ENCODE results near the gene GRK6. TPM values are rescaled to one million over a fixed set of nuclear protein-coding genes. Genes with fewer than 3 reads are reported as not detected.

Gene GRK6
- total and polyA plus RNA-seq, 9 of the 15 experiments (the other 6 are each of a cell fraction or from before 2014, with no cell fraction given): 0.63 to 122 (median 44.5) TPM

GRCh38 chr5:177425801-177426565 is 493 bp upstream of the GRK6 start (continued):
- TF ChIP-seq SMAD2 (IDR thresholded peaks at IDR 0.05; ENCODE audit: low read depth, low read length): no peak
- peak; percentile 45; the same call in 1 of the 2 replicates for TF ChIP-seq ZBTB1 (CRISPR knock-in tag; IDR thresholded peaks at IDR 0.05; ENCODE audit: borderline replicate concordance, low read depth)
- TF ChIP-seq PHB2 (IDR thresholded peaks at IDR 0.05; ENCODE audit: low read depth): no peak
- TF ChIP-seq PHF21A (IDR thresholded peaks at IDR 0.05; ENCODE audit: borderline replicate concordance, low read depth): peak; percentile 79
- TF ChIP-seq CEBPG (CRISPR knock-in tag; IDR thresholded peaks at IDR 0.05): no peak
- no peak for TF ChIP-seq CEBPG (tag; conservative IDR thresholded peaks at IDR 0.05 in 1 of 2, IDR thresholded peaks at IDR 0.05 in 1 of 2)
- no peak for TF ChIP-seq SMARCA5 (IDR thresholded peaks at IDR 0.05)
- no peak for TF ChIP-seq OTX1 (CRISPR knock-in tag; IDR thresholded peaks at IDR 0.05)
- TF ChIP-seq CTBP1 (IDR thresholded peaks at IDR 0.05; ENCODE audit: borderline replicate concordance): peak; percentile 69
- no peak for TF ChIP-seq MCM7 (IDR thresholded peaks at IDR 0.05)
- TF ChIP-seq, protein P1, sequence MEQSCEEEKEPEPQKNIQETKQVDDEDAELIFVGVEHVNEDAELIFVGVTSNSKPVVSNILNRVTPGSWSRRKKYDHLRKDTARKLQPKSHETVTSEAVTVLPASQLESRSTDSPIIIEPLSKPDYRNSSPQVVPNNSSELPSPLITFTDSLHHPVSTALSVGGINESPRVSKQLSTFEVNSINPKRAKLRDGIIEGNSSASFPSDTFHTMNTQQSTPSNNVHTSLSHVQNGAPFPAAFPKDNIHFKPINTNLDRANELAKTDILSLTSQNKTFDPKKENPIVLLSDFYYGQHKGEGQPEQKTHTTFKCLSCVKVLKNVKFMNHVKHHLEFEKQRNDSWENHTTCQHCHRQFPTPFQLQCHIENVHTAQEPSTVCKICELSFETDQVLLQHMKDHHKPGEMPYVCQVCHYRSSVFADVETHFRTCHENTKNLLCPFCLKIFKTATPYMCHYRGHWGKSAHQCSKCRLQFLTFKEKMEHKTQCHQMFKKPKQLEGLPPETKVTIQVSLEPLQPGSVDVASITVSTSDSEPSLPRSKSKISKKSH (CRISPR knock-in tag; IDR thresholded peaks at IDR 0.05): no peak
- TF ChIP-seq ZNF57 (CRISPR knock-in tag; IDR thresholded peaks at IDR 0.05): no peak
- peak; percentile 61 for TF ChIP-seq RB1 (IDR thresholded peaks at IDR 0.05; ENCODE audit: low read depth)
- no peak for TF ChIP-seq ZNF551 (CRISPR knock-in tag; IDR thresholded peaks at IDR 0.05)
- no peak for TF ChIP-seq ZNF311 (CRISPR knock-in tag; IDR thresholded peaks at IDR 0.05)
- TF ChIP-seq HNRNPK (IDR thresholded peaks at IDR 0.05; ENCODE audit: low read depth, low read length, poor library complexity, severe bottlenecking): no peak
- no peak for TF ChIP-seq ZFP1 (CRISPR knock-in tag; IDR thresholded peaks at IDR 0.05)
- TF ChIP-seq SOX6 (IDR thresholded peaks at IDR 0.05): peak; percentile 35; the same call in 1 of the 2 replicates
- TF ChIP-seq SIRT6 (IDR thresholded peaks at IDR 0.05; ENCODE audit: low read depth, low read length): no peak
- TF ChIP-seq PKNOX1 (IDR thresholded peaks at IDR 0.05): peak; percentile 99
- TF ChIP-seq ETV1 (tag; conservative IDR thresholded peaks at IDR 0.05; ENCODE audit: low read depth): peak; percentile 96
- TF ChIP-seq ZNF354B (CRISPR knock-in tag; IDR thresholded peaks at IDR 0.05): no peak
- peak; percentile 98 for TF ChIP-seq BCOR (IDR thresholded peaks at IDR 0.05)
- TF ChIP-seq GATAD2B (IDR thresholded peaks at IDR 0.05; ENCODE audit: borderline replicate concordance): no peak
- no peak for TF ChIP-seq ZNF583 (CRISPR knock-in tag; IDR thresholded peaks at IDR 0.05)
- no peak for TF ChIP-seq RBM39 (optimal IDR thresholded peaks at IDR 0.05; ENCODE audit: low read depth, low read length)
- TF ChIP-seq ZSCAN32 (CRISPR knock-in tag; IDR thresholded peaks at IDR 0.05): no peak
- peak; percentile 95 to 98 for TF ChIP-seq KDM1A (IDR thresholded peaks at IDR 0.05)
- peak; percentile 73 for TF ChIP-seq TBP (optimal IDR thresholded peaks at IDR 0.05; ENCODE audit: low read depth, low read length)
- TF ChIP-seq ZNF133 (CRISPR knock-in tag; IDR thresholded peaks at IDR 0.05): no peak
- TF ChIP-seq FOXK2 (conservative IDR thresholded peaks at IDR 0.05 in 1 of 2, IDR thresholded peaks at IDR 0.05 in 1 of 2; ENCODE audit: low read depth in 2 of 2): peak; percentile 77 to 79
- TF ChIP-seq PCBP2 (IDR thresholded peaks at IDR 0.05; ENCODE audit: low read depth, low read length, poor library complexity, severe bottlenecking): no peak

All from K562 (cell line).